ENCODE data around the gene ZBTB7C. TPM values are rescaled to one million over a fixed set of nuclear protein-coding genes. Genes with fewer than 3 reads are reported as not detected.

The ZBTB7C gene
- total RNA-seq, 3 donors from 2014 or later (not counting 1 experiment from before 2014, with no cell fraction given): 0.07 TPM; not detected in 2

- H3K9me3 Mint-ChIP-seq: no peaks in the 10 kb centered on the region
- Histone ChIP-seq H3K4me3 (ENCODE audit: low read length) (no peak overlapping the region), H3K27ac (ENCODE audit: low read length) (no peak overlapping the region), H3K9me3 (ENCODE audit: control insufficient read depth, insufficient read depth, low read length) (no peaks in the 10 kb centered on the region), H3K4me1 (ENCODE audit: control insufficient read depth, insufficient read depth, low read length) (peaks cover 13% of the 10 kb centered on the region), H3K27me3 (ENCODE audit: control insufficient read depth, insufficient read depth, low read length) (no peaks in the 10 kb centered on the region), H3K36me3 (ENCODE audit: control insufficient read depth, insufficient read depth, low read length) (no peaks in the 10 kb centered on the region)
- peaks cover 0 to 8% of the 10 kb centered on the region in 2 donors for H3K4me1 Mint-ChIP-seq
- no peak overlapping the region for H3K4me3 Mint-ChIP-seq
- no peaks in the 10 kb centered on the region for H3K36me3 Mint-ChIP-seq
- no peak overlapping the region for H3K27ac Mint-ChIP-seq
- intact Hi-C loops (cut with micrococcal nuclease): loop anchor here (1.0 kb wide), 1 partner anchor 250 kb away; no protein-coding TSS in a partner anchor
- 94% methylated on average over 10 of the region's 10 CpGs for WGBS (ENCODE audit: insufficient coverage)
- ATAC-seq: no peak
- TF ChIP-seq CTCF (IDR thresholded peaks at IDR 0.05): no peak
- DNase-seq: no peak
- H3K27me3 Mint-ChIP-seq (ENCODE audit: low read depth in 2 of 2): peaks cover 6 to 30% of the 10 kb centered on the region in 2 donors
Measured at GRCh38 chr18:48022021-48022420, 387.2 kb downstream of the ZBTB7C start.

DNA sequence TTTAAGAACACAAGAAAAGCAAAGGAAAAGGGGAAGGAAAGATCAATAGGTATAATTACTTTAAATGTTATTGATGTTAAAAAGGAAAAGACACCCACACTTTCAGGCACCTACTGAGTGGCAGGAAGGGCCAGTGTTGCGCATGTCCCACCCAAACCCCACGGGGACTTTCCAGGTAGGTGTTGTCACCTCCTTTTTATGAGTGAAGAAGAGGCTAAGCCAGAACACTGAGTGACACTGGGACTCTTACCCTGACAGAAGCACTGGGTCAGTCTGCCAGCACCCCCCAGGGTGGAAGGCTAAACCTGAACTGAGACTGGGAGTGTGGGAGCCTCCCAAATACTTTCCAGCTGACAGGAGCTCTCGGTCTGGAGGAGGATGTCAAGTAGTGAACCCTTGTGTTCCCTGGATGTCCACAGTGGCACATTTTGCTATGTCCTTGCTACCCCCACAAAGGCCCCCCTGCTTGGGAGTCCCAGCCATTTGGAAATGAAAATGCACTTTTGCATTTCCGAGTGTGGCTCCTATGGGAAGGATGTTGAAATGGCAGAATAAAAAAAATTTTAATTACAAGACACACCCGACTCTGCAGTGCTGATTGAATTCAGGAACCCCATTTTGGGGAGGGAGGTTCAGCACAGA is 387.8 kb downstream of the ZBTB7C start:
- no peak overlapping the region for H3K27ac Mint-ChIP-seq
- peak in 2 of 3 donors; percentile 52 to 71 for ATAC-seq
- H3K9me3 Mint-ChIP-seq: no peaks in the 10 kb centered on the region
- Histone ChIP-seq H3K4me1 (ENCODE audit: control insufficient read depth, insufficient read depth, low read length) (peaks cover 13% of the 10 kb centered on the region), H3K27ac (ENCODE audit: low read length) (no peak overlapping the region), H3K9me3 (ENCODE audit: control insufficient read depth, insufficient read depth, low read length) (no peaks in the 10 kb centered on the region), H3K36me3 (ENCODE audit: control insufficient read depth, insufficient read depth, low read length) (no peaks in the 10 kb centered on the region), H3K27me3 (ENCODE audit: control insufficient read depth, insufficient read depth, low read length) (no peaks in the 10 kb centered on the region), H3K4me3 (ENCODE audit: low read length) (no peak overlapping the region)
- H3K27me3 Mint-ChIP-seq (ENCODE audit: low read depth in 2 of 2): peaks cover 6 to 34% of the 10 kb centered on the region in 2 donors
- TF ChIP-seq CTCF (IDR thresholded peaks at IDR 0.05): no peak
- H3K4me1 Mint-ChIP-seq: peaks cover 0 to 8% of the 10 kb centered on the region in 2 donors
- 59% methylated on average over 4 of the region's 5 CpGs for WGBS (ENCODE audit: insufficient coverage)
- intact Hi-C loops (cut with micrococcal nuclease): no loop called here
- H3K4me3 Mint-ChIP-seq: no peak overlapping the region
- no peaks in the 10 kb centered on the region for H3K36me3 Mint-ChIP-seq
- peak; percentile 7 to 17 for DNase-seq

DNA sequence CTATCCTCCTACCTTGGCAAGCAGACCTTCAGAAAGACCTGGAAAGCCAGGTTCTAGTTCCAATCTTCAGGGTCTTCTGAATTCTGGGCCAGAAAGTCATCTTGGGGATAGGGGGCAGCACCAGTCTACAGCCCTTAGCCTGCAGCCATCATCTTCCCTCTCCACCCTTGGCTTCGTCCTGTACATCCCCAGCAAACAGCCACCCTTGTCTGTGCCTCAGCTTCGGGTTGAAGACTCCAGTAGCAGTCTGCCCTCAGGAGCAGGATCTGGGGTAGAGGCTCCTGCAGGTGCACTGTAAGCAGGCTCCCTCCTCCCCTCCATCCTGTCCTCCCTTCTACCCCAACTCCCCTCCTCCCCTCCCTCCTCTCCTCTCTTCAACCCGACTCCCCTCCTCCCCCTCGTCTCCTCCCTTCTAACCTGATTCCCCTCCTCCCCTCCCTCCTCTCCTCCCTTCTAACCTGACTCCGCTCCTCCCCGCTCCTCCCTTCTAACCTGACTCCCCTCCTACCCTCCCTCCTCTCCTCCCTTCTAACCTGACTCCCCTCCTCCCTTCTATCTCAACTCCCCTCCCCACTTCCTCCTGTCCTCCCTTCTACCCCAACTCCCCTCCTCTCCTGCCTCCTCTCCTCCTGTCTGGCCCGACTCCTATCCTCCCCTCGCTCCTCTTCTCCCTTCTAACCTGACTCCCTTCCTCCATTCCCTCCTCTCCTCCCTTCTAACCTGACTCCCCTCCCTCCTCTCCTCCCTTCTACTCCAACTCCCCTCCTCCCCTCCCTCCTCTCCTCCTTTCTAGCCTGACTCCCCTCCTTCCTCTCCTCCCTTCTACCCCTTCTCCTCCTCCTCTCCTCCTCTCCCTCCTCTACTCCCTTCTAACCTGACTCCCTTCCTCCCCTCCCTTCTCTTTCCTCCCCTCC is 388.6 kb downstream of the ZBTB7C start:
- H3K4me1 Mint-ChIP-seq: peaks cover 0 to 8% of the 10 kb centered on the region in 2 donors
- Histone ChIP-seq H3K4me3 (ENCODE audit: low read length) (no peak overlapping the region), H3K4me1 (ENCODE audit: control insufficient read depth, insufficient read depth, low read length) (peaks cover 13% of the 10 kb centered on the region), H3K27ac (ENCODE audit: low read length) (no peak overlapping the region), H3K27me3 (ENCODE audit: control insufficient read depth, insufficient read depth, low read length) (no peaks in the 10 kb centered on the region), H3K9me3 (ENCODE audit: control insufficient read depth, insufficient read depth, low read length) (no peaks in the 10 kb centered on the region), H3K36me3 (ENCODE audit: control insufficient read depth, insufficient read depth, low read length) (no peaks in the 10 kb centered on the region)
- no peak overlapping the region for H3K4me3 Mint-ChIP-seq
- TF ChIP-seq CTCF (IDR thresholded peaks at IDR 0.05): no peak
- intact Hi-C loops (cut with micrococcal nuclease): no loop called here
- 65% methylated on average over 8 of the region's 8 CpGs for WGBS (ENCODE audit: insufficient coverage)
- no peaks in the 10 kb centered on the region for H3K36me3 Mint-ChIP-seq
- no peaks in the 10 kb centered on the region for H3K9me3 Mint-ChIP-seq
- H3K27ac Mint-ChIP-seq: no peak overlapping the region
- DNase-seq: peak in 1 of 2 donors; percentile 10
- ATAC-seq: no peak
- H3K27me3 Mint-ChIP-seq (ENCODE audit: low read depth in 2 of 2): peaks cover 6 to 34% of the 10 kb centered on the region in 2 donors
